Prostate gland (tissue), 2 donors: ENCODE data around the gene PCK2. TPM values are rescaled to one million over a fixed set of nuclear protein-coding genes. Genes with fewer than 3 reads are reported as not detected.

Experiments used
- DNase-seq: peaks from one replicate; pipeline ENCODE4 v3.0.0-alpha.2; 2019; ENCODE audit warnings: low spot score
- H3K27ac ChIP-seq, 2 donors: fragments of 200-600 bp; sonication (generic); 2 replicates each; pipeline ENCODE4 v1.5.1; 2017 to 2019
- H3K27me3 ChIP-seq: fragments of 200-600 bp; sonication (generic); replicated peaks from 2 replicates; pipeline ENCODE4 v1.5.1; 2019; ENCODE audit not compliant: insufficient read depth
- H3K36me3 ChIP-seq, 2 donors: fragments of 200-600 bp; sonication (generic); 1 replicate in 1 of 2; 2 replicates in 1 of 2; pipeline versions ENCODE4 v1.5.1 to v1.8.1; 2017 to 2019
- H3K4me1 ChIP-seq: fragments of 200-600 bp; sonication (generic); replicated peaks from 2 replicates; pipeline ENCODE4 v1.5.1; 2019
- H3K4me3 ChIP-seq, 2 donors: fragments of 200-600 bp; sonication (generic); 2 replicates each; pipeline ENCODE4 v1.5.1; 2017 to 2019
- H3K9me3 ChIP-seq: fragments of 200-600 bp; sonication (generic); 2 replicates; pipeline ENCODE4 v1.5.1; 2017
- POLR2A ChIP-seq: fragments of 450-650 bp; IDR thresholded peaks from one replicate; pipeline ENCODE4 v1.6.1; 2016; ENCODE audit warnings: antibody characterized with exemption, mild to moderate bottlenecking
- POLR2AphosphoS5 ChIP-seq: sonication (generic); formaldehyde crosslinking; IDR thresholded peaks from one replicate; pipeline ENCODE4 v1.6.1; 2017; ENCODE audit warnings: antibody characterized with exemption
- WGBS: methylation state at CpG from one replicate; pipeline ENCODE4 v1.1.5; 2018; 5-methylcytosine and 5-hydroxymethylcytosine counted together
- intact Hi-C: fragments of 100-400 bp; cut with DNase I; formaldehyde crosslinking; loops from one replicate; pipeline ENCODE4 v1.14.2; 2022
- total RNA-seq, 2 donors: library from RNA; depleted of rRNA; stranded (reverse); fragments of >200 nt; gene quantifications; one replicate each; pipeline ENCODE4 v1.1.0, GENCODE V29; 2016
- TF ChIP-seq, protein P1 (sequence below), 4 experiments: fragments of 200-600 bp in 2 of 4; fragments of 450-650 bp in 2 of 4; sonication (generic) in 2 of 4; IDR thresholded peaks; 1 replicate in 3 of 4; 2 replicates in 1 of 4; pipeline ENCODE4 v1.5.1; 2016 to 2019; ENCODE audit warnings: antibody characterized with exemption in 4 of 4, mild to moderate bottlenecking in 2 of 4, moderate library complexity in 2 of 4

The PCK2 gene
- total RNA-seq, 2 donors from 2014 or later: 15.4 to 21.8 TPM

DNA sequence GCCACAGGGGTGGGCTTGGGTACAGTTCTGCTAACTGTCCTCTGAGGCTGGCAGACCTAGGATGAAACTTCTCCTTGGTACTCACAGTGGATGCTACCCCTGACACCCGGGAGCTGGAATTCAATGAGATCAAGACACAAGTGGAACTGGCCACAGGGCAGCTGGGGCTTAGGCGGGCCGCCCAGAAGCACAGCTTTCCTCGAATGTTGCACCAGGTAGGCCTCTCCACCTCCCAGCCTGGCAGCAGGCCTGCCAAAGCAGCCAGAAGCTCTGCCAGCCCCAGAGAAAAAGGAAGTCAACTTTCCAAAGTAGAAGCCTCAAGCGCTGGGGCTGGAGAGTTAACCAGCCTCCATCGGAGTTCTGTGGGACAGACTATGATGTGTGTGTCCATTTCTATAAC is 23.1 kb downstream of the PCK2 start:
- Histone ChIP-seq H3K9me3 (no peaks in the 10 kb centered on the region), H3K4me1 (peaks cover 4% of the 10 kb centered on the region), H3K27me3 (no peaks in the 10 kb centered on the region), H3K27ac (no peak overlapping the region), H3K4me3 (no peak overlapping the region), H3K36me3 (peaks cover 16 to 30% of the 10 kb centered on the region in 2 donors)
- intact Hi-C loops: no loop called here
- TF ChIP-seq POLR2A (no peak), POLR2AphosphoS5 (no peak)
- TF ChIP-seq, protein P1, sequence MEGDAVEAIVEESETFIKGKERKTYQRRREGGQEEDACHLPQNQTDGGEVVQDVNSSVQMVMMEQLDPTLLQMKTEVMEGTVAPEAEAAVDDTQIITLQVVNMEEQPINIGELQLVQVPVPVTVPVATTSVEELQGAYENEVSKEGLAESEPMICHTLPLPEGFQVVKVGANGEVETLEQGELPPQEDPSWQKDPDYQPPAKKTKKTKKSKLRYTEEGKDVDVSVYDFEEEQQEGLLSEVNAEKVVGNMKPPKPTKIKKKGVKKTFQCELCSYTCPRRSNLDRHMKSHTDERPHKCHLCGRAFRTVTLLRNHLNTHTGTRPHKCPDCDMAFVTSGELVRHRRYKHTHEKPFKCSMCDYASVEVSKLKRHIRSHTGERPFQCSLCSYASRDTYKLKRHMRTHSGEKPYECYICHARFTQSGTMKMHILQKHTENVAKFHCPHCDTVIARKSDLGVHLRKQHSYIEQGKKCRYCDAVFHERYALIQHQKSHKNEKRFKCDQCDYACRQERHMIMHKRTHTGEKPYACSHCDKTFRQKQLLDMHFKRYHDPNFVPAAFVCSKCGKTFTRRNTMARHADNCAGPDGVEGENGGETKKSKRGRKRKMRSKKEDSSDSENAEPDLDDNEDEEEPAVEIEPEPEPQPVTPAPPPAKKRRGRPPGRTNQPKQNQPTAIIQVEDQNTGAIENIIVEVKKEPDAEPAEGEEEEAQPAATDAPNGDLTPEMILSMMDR (IDR thresholded peaks at IDR 0.05): no peak
- DNase-seq: no peak
- WGBS: 85% methylated on average over 6 of the region's 6 CpGs

GRCh38 chr14:24119691-24120090 is 25.6 kb downstream of the PCK2 start:
- Histone ChIP-seq H3K27me3 (no peaks in the 10 kb centered on the region), H3K9me3 (no peaks in the 10 kb centered on the region), H3K27ac (no peak overlapping the region), H3K4me3 (no peak overlapping the region), H3K4me1 (peaks cover 4% of the 10 kb centered on the region), H3K36me3 (peaks cover 16 to 44% of the 10 kb centered on the region in 2 donors)
- WGBS: 94% methylated on average over 6 of the region's 6 CpGs
- TF ChIP-seq POLR2A (no peak), POLR2AphosphoS5 (no peak)
- TF ChIP-seq, protein P1 (IDR thresholded peaks at IDR 0.05): no peak
- intact Hi-C loops: no loop called here
- no peak for DNase-seq

- Histone ChIP-seq H3K4me3 (no peak overlapping the region), H3K36me3 (peaks cover 16 to 44% of the 10 kb centered on the region in 2 donors), H3K9me3 (no peaks in the 10 kb centered on the region), H3K27ac (no peak overlapping the region), H3K4me1 (peaks cover 4% of the 10 kb centered on the region), H3K27me3 (no peaks in the 10 kb centered on the region)
- intact Hi-C loops: no loop called here
- WGBS: 92% methylated on average over 8 of the region's 8 CpGs
- no peak for DNase-seq
- no peak for TF ChIP-seq POLR2AphosphoS5
- TF ChIP-seq POLR2A: no peak
- TF ChIP-seq, protein P1 (IDR thresholded peaks at IDR 0.05): no peak
Measured at GRCh38 chr14:24121210-24121609, 27.1 kb downstream of the PCK2 start.

GRCh38 chr14:24122416-24122815 is 28.3 kb downstream of the PCK2 start:
- Histone ChIP-seq H3K27ac (no peak overlapping the region), H3K9me3 (no peaks in the 10 kb centered on the region), H3K27me3 (no peaks in the 10 kb centered on the region), H3K36me3 (peaks cover 16 to 44% of the 10 kb centered on the region in 2 donors), H3K4me1 (no peaks in the 10 kb centered on the region), H3K4me3 (no peak overlapping the region)
- TF ChIP-seq POLR2AphosphoS5: no peak
- no peak for TF ChIP-seq POLR2A
- TF ChIP-seq, protein P1 (IDR thresholded peaks at IDR 0.05): no peak
- no peak for DNase-seq
- intact Hi-C loops: no loop called here
- 87% methylated on average over 4 of the region's 4 CpGs for WGBS

DNA sequence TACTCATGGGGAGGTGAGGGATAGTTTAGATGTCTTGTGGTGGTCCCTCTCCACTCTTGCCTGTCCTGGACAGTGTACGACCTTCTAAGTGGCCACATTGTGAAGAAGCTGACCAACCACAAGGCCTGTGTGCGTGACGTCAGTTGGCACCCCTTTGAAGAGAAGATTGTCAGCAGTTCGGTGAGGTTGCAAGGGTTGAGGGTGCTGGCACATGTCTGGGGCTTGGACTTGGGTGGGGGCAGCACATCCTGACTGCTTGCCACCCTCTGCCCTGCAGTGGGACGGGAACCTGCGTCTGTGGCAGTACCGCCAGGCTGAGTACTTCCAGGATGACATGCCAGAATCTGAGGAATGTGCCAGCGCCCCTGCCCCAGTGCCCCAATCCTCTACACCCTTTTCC is 28.8 kb downstream of the PCK2 start:
- WGBS: 91% methylated on average over 8 of the region's 8 CpGs
- H3K9me3 ChIP-seq: no peaks in the 10 kb centered on the region
- no peaks in the 10 kb centered on the region for H3K4me1 ChIP-seq
- peaks cover 16 to 44% of the 10 kb centered on the region in 2 donors for H3K36me3 ChIP-seq
- no peak overlapping the region for H3K27ac ChIP-seq
- H3K4me3 ChIP-seq: no peak overlapping the region
- intact Hi-C loops: no loop called here
- DNase-seq: no peak
- TF ChIP-seq, protein P1 (IDR thresholded peaks at IDR 0.05): no peak
- TF ChIP-seq POLR2A (no peak), POLR2AphosphoS5 (no peak)
- H3K27me3 ChIP-seq: no peaks in the 10 kb centered on the region
